Activated CD4-positive, alpha-beta T cell treated with anti-CD3 and anti-CD28 coated beads, Interleukin-10, Interleukin-2, amounts not matched to agents 100 ng/mL and 50 ng/mL, durations not matched to agents 16 hours and 8 hours (primary cell): ENCODE results near the gene LRRC74A.

Source experiments
- DNase-seq: peaks from one replicate; pipeline ENCODE4 v3.0.0-alpha.2; 2020

LRRC74A gene

DNA sequence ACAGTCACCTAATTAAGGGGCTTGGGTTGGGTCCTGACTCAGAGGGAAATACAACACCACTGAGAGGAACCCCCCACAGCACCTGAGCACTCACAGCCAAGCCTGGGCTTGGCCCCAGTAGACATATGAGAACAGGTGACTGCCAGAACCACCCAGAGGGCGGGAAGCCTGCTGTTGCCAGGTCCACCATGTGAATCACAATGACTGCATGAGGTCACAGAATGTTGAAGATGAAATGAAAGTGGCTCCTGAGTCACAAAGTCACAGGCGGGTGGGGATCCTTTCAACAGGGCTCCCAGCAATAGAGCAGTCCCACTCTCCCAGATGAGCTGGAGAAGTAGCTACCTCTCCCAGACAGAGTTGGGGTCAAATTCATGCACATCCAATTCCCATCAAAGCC, at the start of gene LRRC74A:
LRRC74A (plus strand) TSS at position 287 of the 400 bp plus-strand sequence. CDS start 290 bp downstream, outside the sequence.
- DNase-seq: no peak

DNA sequence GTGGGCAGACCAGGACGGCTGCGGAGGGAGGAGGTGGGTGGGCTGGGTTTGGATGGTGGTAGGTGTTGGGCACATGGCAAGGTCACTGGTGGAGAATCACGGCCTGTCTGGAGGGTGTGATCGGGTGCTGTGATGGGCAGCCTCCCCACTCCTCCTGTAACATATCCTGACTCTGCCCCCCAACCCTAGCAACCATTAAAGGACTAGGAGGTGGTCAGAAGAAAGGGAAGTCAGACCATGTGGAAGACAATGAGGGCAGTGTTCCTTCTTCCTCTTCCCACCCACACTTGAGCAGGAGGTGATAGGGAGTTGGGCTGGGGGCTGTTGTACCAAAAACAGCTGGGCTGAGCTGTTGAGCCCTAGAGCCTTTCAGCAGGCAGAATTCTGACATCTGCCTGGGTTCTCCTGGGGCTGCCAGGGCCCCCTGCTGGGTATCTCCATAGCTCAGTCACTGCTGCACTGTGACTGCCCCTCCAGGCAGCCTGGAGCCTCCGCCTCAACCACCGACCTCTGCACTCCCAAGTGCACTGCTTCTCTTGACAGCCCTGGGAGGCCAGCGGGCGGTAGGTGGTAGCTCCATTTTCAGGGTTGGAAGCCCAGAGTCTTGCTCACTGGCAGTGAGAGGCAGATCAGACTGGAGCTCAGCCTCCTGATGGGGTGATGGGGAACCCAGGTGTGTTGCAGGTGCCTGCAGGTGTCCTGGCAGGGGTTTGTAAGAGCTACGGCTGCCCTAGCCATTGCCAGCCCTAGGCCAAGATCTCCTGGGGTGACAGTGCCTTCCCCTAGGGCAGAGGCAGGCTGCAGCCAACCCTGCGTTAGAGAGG, 49.6 kb upstream of the LRRC74A start:
- DNase-seq: no peak

DNA sequence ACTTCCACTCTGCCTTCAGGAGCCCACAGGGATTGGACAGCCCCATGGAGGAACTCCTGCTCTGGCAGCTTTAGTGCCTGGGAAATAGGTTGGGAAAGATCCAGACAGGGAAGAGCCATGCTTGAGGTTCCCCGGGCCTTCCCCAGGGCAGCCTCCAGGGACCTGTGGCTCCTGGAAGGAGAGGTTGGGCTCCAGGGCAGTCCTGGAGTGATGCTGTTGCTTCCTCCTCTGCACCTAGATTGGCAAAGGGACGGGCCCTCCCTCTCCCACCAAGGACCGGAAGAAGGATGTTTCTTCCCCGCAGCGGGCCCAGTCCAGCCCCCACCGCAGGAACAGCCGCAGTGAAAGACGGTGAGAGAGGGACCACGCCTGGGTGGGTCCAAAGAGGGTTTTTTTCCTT, 48.5 kb upstream of the LRRC74A start:
- no peak for DNase-seq

DNA sequence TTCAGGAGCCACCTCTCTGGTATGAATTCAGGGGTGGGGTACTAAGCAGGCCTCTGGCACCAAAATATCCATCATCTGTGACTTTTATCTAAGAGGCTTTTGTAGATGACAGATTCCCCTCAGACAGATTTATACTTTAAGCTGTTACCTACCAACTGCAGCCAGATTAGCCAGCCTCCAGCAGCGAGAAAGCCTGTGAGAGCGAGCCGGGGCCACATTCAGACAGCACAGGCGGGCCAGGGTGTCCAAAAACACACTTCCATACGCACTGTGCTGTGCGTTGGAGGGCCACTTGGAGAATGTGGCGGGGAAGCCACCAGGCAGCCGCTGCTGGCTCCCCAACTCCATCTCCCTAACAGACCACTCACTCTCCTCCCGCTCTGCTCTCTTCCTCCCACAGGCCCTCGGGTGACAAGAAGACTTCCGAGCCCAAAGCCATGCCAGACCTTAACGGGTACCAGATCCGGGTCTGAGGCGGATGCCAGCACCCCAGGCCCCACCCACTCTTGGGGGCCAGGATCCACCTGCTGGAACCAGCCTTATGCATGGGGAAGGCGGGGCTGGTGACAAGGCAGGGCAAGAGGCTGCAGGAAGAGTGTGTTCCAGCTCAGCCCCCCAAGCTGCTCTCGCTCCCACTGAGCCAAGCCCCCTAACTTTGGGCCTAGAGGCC, 47.5 kb upstream of the LRRC74A start:
- no peak for DNase-seq

DNA sequence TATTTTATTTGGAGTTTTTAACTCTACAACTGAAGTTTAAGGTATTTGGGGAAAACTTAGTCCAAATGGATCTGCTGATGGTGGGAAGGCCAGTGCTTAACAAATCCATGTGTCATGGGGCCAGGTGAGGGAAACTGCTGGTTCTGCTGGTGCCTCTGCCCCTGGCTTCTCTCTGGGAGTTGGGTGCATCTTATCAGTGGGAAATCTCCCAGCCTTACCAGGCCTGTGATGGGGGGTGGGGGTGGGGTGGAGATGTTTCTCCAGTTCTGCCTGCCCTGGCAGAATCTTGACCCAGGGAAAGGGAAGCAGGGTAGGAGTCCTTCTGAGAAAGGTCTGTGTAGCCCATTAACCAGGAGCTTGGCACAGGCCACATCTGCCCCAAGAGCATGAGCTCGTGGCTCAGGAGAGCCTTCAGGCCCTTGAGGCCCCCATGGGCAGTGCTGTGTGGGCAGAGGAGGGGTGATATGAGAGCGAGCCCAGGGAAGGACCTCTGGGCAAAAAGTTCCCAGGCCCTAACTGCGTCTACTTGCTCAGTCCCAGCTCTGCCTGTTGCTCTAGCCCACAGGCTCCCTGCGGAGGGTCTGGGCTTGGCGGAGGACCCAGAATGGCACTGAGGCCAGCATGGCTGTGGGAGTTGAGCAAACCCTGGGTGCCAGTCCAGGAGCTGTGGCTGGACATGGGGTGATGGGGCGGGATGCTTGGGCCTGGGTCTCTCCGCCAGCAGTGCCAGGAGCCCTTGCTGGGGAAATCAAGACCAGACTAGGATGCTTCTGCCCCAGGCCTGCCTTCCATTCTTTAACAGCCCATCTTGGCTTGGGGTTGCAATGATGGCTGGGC, 46.8 kb upstream of the LRRC74A start:
- no peak for DNase-seq

DNA sequence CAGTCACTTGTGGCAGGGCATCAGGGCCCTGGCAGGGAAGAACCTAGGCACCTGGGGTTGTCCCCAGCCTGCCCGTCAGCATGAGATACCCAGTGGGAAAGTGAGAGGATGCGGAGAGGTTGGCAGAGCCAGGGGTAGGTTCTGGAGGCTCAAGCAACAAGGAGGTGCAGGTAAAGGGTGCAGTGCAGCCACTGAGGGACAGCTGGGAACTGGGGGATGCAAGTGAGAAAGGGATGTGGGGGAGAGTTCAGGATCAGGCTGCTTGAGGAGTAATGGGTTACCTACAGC, 46.2 kb upstream of the LRRC74A start:
- no peak for DNase-seq

DNA sequence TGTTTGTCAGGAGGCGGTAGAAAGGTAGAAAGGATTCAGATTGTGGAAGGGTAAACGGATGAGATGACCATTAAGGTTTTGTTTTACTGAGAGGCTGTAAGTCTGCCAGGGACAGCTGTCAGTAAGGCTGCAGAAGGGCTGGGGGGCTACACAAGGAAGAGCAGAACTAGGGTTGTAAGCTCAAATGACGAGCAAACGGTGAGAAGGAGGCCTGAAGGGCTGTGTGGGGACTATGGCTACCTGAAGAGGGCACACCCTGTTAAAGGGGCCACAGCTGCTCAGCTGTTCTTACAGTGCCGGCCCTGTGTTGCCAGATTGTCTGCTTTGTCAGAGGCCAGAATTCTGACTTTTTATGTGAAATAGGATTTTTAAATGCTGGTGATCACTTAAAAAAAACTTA, 45.8 kb upstream of the LRRC74A start:
- no peak for DNase-seq

DNA sequence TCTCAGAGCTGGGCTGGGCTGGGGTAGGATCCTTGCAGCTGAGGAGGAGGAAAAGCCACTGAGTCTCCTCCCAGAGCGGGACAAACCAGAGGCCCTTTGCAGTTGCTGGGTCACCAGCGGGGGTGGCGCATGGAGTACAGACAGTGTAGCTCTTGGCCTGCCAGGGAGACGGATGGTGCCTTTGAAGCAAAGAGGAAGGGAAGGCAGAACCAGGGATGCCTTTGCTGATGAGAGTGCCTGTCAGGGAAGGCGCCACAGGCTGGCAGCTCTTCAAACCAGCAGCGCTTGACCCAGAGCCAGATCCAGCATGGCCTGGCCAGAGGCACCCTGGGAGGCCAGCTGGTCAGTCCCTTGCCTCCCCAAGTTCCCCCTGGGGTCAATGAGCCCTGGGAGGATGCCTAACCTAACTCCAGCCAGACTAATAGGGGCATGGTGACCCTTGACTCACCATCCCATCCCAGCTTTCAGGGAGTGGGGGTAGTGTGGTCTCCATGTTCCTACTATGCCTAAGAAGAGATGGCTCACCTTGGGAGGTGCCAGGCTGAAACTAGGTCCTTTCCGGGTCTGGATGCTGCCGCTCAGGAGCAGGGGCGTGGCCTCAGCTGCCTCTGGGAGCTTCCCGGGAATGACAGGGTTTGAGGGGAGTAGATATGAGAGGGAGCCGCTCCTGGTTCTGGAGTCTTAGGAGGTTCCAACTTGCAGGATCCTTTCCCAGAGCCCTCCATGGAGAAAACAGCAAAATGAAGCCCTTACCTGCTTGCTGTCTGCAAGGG, 45.1 kb upstream of the LRRC74A start:
- DNase-seq: no peak

DNA sequence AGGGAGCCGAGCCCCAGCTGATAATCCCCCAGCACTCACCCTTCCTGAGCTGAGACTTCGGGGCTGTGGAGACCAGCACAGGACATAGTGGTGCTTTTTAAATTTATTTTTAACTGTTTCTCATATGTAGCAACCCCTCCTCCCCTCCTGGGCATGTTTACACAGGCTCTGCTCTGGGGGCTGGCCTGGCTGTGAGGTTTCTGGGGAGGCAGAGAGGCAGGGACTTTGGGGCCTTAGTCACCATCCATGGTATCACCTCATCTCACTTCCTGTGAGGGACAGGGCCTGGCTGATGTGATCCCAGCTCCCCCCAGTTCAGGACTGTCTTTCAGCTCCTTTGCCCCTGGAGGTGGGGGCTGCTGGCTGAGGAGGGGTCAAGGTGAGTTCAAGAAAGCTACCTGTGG, 44.6 kb upstream of the LRRC74A start:
- DNase-seq: peak; percentile 30

DNA sequence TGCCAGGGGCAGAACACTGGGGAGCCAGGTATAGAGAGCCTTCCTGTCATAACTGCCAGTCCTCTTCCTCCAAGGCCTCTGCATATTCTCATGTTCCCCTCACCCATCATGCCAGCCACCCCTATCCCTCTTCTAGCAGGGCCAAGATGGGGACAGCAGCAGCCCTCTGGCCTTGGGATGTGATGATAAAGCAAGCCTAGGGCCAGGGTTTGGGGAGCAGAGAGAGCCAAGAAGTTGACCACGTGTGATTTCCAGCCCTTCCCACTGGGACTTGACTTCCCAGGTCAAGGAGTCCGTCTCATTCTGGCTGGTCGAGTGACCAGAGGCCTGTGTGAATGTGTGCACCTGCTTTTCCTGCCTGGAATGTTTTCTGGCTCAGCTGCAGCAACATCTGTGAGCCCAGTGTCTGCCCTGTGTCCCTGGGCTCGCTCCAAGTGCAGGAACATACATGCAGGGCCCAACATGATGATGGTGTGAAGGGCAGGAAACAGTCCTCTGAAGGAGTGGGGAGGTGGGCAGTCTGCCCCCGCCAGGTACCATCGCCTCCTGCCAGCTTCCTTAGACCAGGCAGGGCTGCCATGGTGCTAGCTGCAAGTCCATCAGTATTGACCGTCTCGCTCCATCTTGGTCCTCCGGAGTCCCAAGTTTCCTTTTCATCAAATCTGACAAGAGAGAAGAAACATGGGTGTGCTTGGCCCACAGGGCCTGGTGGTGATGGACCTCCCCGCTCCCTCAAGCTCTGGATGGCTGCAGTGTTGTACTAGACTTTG, 43.9 kb upstream of the LRRC74A start:
- no peak for DNase-seq

DNA sequence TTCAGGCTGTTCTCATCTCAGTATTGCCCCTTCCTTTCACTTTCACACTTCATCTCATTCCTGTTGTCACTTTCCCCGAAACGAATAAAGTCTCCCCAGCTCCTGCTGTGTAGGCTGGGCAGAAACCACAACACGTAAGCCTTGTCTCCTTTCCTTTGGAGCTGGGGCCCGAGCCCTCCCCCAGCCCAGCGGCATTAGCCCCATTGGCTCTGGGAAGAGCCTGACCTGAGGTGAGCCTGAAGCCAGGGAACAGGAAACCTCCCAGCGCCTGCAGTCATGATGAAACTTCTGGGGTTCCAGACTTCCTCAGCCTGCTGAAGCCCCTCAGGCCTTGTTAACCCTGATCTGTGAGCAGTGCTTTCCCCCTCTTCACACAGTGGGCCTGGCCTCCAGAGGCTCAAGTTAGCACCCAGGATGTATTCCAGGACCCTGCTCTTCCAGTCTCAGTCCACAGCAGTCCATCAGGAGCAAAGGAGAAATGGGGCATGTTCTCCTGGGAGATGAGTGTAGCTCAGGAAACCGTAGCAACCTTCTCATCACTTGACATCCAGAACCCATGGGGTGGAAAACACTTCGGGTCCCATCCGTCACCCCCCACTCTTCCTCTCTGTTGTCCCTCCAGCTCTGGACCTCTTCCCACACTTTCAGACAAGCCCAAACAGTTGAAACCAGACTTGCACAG, 43.2 kb upstream of the LRRC74A start:
- peak; percentile 59 for DNase-seq

DNA sequence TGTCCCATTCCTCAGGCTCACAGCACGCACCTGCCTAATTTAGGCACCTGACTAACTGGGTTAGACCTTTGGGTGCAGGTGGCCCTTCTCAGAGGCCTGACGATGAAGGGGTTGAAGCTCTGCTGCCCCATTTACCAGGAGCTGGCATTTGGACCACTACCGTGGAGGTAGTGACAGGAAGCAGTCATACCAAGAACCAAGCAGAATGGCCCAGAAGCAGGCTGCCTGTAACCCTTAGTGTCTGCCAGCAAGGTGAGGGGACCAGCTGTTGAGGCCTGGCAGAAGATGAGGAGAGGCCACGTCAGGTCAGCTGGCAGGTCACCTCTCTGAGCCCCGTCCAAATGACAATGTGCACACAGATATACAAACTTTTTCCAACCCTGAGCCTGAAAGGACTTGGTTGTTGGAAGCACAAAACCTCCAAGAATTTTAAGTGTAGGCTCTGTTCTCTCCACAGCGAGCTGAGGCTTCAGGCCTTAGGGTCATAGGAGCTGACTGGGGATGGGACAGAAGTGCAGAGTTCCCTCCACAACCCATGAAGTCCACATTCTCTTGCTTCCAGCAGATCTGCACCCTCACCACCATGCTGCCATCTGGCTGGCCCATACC, 41.8 kb upstream of the LRRC74A start:
- no peak for DNase-seq

DNA sequence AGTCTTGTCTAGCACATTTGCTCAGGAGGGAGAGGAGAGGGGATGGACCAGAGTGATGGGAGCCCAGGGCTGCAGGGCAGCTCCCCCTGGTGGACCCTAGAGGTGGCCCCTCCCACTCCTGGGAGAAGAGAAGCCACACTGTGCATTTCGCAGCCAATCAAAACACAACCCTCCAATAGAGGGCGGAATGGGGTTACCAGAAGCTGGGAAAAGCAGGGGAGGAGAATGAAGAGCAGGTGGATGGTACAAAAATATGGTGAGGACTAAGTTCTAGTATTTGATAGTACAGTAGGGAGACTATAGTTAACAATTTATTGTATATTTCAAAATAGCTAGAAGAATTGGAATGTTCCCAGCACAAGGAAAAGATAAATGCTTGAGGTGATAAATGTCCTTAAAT, 41.3 kb upstream of the LRRC74A start:
- DNase-seq: peak; percentile 63

DNA sequence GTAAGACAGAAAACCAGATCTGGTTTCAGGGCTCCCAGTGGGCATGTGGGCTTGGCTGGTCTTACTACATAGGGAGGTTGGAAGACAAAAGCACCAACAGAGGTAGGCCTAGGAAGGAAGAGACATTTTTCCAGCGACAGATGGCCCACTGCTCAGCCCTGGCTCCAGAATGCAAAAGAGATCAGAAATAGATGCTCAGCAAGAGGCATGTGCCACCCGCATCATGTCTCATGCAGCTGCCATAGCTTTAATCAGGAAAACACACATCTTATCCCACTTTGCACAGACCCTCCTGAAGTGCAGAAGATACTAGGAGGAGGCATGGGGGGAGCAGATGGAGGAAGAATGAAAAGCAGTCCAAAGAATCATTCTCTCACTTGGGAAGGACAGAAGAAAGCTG, 39.6 kb upstream of the LRRC74A start:
- no peak for DNase-seq

DNA sequence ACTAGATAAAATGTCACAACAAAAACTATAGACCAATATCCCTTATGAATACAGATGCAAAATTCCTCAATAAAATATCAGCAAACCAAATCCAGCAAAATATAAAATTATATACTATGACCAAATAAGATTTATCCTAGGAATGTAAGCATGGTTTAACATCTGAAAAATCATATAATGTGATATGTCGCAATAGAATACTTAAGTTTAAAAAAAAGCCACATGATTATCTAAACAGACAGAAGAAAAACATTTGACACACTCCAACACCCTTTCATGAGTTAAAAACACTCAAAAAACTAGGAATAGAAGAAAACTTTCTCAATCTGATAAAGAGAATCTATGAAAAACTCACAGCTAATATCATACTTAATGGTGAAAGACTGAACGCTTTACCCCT, 33.8 kb upstream of the LRRC74A start:
- DNase-seq: no peak

DNA sequence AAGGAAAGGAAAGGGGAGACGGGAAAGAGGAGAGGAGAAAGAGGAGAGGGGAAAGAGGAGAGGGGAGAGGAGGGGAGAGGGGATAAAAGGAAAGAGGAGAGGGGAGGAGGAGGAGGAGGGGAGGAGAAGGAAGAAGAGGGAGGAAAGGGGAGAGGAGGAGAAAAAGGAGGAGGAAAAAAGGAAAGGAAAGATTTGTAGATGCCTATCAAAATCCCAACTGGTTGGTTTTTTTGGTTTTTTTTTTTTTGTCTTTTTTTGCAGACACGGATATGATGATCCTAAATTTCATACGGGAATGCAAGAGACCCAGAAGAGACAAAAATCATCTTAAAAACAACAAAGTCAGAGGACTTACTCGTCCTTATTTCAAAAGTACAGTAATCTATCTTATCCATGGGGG, 32.9 kb upstream of the LRRC74A start:
- no peak for DNase-seq

DNA sequence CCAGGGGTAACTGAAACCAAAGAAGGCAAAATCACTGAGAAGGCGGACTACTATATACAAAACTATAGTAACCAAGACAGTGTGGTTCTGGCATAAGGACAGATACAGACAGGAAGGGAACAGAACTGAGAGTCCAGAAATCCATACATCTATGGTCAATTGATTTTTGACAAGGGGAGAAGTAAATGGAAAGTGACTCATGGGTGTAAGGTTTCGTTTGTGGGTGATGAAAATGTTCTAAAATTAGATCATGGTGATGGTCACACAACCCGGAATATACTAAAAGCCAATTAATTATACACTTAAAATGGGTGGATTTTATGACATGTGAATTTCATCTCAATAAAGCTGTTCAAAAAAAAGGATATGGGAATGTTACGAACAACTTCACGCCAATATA, 32.3 kb upstream of the LRRC74A start:
- no peak for DNase-seq

DNA sequence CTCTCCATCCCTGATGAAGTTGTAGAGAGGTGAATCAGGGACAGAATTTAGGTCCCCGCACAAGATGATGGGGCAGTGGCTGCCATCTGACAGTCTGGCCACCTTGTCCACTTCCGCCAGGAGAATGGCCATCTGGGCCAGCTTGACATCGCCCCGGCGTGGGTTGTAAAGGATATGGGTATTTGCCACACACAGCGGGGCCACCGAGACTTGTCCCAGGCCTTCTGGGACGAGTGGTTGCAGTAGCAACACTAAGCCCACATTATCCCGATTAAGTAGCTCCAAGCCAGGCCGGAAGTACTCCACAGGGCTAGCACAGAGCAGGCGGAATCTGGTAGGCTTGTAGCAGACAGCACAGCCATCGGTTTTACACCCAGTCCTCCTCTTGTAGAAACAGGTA, 19.8 kb upstream of the LRRC74A start:
- DNase-seq: no peak

DNA sequence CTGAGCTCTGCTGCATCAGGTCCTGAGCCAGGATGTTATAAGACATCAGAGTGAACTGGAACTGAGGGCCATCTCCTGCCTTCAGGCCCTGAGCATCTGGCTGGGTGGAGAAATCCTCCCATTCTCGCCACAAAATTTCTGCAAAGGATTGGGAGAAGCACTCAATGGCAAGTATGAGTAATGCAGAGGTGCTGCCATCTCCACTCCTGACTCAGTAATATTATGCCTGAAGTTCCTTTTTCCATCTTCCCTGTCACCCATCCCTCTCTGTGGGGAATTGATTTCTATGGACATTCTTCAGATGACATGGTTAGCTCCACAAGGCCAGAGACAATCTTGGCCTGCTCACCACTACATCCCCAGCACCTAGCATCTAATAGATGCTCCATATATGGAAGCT, 18.2 kb upstream of the LRRC74A start:
- no peak for DNase-seq

DNA sequence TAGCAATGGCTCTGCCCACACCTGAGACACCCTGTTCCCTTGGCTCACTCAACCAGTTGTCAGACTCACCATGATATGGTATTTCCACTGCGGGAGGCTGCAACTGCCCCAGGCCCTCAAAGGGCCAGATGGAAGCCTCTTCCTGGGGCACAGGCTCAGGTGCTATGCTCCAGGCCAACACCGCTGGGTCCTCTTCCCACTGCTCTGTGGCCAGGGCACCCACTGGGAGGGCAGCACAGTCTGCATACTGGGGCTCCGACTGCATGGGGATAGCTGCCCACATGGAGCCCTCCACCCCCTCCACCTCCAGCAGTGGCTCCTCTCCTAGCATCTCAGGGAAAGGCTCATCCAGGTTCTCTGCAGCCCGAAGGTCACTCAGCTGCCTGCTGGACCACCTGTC, 17.2 kb upstream of the LRRC74A start:
- DNase-seq: no peak

DNA sequence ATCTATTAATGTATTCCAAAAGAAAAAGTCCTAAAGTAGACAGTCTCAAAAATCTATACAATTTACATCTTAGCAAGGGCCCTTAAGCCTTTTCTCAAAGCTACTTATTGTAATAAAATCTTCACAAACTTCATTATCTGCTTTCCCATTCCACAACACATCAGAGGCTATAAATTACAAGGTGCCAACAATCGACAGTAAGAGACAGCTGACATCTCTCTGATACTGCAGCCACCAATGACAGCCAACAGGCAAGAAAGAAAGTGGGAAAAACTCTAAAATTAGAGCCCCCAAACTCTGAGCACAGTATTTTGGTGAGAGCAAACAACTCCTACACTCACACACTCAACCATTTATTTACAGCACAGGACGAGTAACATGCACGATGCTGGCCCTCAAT, 15.7 kb upstream of the LRRC74A start:
- no peak for DNase-seq
